Mucosa of descending colon (tissue), 3 donors: ENCODE results near the gene MAPT. TPM values are rescaled to one million over a fixed set of nuclear protein-coding genes. Genes with fewer than 3 reads are reported as not detected.

Experiments used
- ATAC-seq: fragments of 200-7000 bp; cut with Tn5 transposase; one replicate; pipeline ENCODE4 v1.9.1; 2020; ENCODE audit warnings: mild to moderate bottlenecking, moderate library complexity
- DNase-seq, 3 donors: peaks; one replicate each; pipeline ENCODE4 v3.0.0-alpha.2; 2020
- H3K36me3 ChIP-seq: fragments of 200-600 bp; one replicate; pipeline ENCODE4 v1.8.0; 2021; ENCODE audit warnings: low read depth, mild to moderate bottlenecking
- H3K4me1 ChIP-seq: fragments of 200-600 bp; one replicate; pipeline ENCODE4 v1.8.0; 2021; ENCODE audit warnings: low read depth, mild to moderate bottlenecking
- H3K4me3 ChIP-seq: fragments of 200-600 bp; one replicate; pipeline ENCODE4 v1.8.0; 2021; ENCODE audit warnings: mild to moderate bottlenecking
- H3K9me3 ChIP-seq: fragments of 200-600 bp; one replicate; pipeline ENCODE4 v1.8.0; 2021; ENCODE audit warnings: mild to moderate bottlenecking
- CTCF ChIP-seq: fragments of 200-600 bp; IDR thresholded peaks from one replicate; pipeline ENCODE4 v1.8.0; 2022; ENCODE audit warnings: antibody characterized with exemption, mild to moderate bottlenecking
- intact Hi-C, 2 donors: fragments of 100-400 bp; cut with DNase I in 1 of 2; cut with micrococcal nuclease in 1 of 2; formaldehyde crosslinking; loops; one replicate each; pipeline versions ENCODE4 v1.11.0 to v1.11.1; 2022; cut with DNase I, micrococcal nuclease
- total RNA-seq, 3 donors: library from RNA; stranded (reverse); fragmentation: NEBNext Ultra II Directional in 2 of 3; extraction: Animal tissue kit (Norgen Biotek cat#: 25700) in 2 of 3; gene quantifications; one replicate each; pipeline versions ENCODE4 v1.2.1 to v1.2.4, GENCODE V29; 2021 to 2023
- donor health status: DM: no; HTN: no; CAD: no; lungs with moderate emphysema.
- donor health status: DM: no; HTN: no; CAD: no.
- donor health status: DM: no; HTN: yes; CAD: no.

The MAPT gene
- total RNA-seq, 3 donors from 2014 or later = 0.72 to 61.5 (median 1.4) TPM

- TF ChIP-seq CTCF = no peak
- intact Hi-C loops = no loop called here
- ATAC-seq (no peak), DNase-seq (no peak)
- Histone ChIP-seq H3K4me1 (no peaks in the 10 kb centered on the region), H3K4me3 (no peak overlapping the region), H3K9me3 (no peaks in the 10 kb centered on the region), H3K36me3 (no peaks in the 10 kb centered on the region)
These were observed 129.5 kb downstream of the MAPT start for GRCh38 chr17:46023783-46024388.

DNA sequence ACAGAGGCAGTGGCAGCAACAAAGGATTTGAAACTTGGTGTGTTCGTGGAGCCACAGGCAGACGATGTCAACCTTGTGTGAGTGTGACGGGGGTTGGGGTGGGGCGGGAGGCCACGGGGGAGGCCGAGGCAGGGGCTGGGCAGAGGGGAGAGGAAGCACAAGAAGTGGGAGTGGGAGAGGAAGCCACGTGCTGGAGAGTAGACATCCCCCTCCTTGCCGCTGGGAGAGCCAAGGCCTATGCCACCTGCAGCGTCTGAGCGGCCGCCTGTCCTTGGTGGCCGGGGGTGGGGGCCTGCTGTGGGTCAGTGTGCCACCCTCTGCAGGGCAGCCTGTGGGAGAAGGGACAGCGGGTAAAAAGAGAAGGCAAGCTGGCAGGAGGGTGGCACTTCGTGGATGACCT is 130.2 kb downstream of the MAPT start:
- H3K36me3 ChIP-seq = no peaks in the 10 kb centered on the region
- DNase-seq = no peak
- ATAC-seq = no peak
- H3K4me3 ChIP-seq = no peak overlapping the region
- no peaks in the 10 kb centered on the region for H3K9me3 ChIP-seq
- no peaks in the 10 kb centered on the region for H3K4me1 ChIP-seq
- no peak for TF ChIP-seq CTCF
- intact Hi-C loops = no loop called here

GRCh38 chr17:46025060-46025459 is 130.7 kb downstream of the MAPT start:
- Histone ChIP-seq H3K36me3 (no peaks in the 10 kb centered on the region), H3K4me1 (no peaks in the 10 kb centered on the region), H3K4me3 (no peak overlapping the region), H3K9me3 (no peaks in the 10 kb centered on the region)
- TF ChIP-seq CTCF = no peak
- ATAC-seq (no peak), DNase-seq (no peak)
- intact Hi-C loops = no loop called here

DNA sequence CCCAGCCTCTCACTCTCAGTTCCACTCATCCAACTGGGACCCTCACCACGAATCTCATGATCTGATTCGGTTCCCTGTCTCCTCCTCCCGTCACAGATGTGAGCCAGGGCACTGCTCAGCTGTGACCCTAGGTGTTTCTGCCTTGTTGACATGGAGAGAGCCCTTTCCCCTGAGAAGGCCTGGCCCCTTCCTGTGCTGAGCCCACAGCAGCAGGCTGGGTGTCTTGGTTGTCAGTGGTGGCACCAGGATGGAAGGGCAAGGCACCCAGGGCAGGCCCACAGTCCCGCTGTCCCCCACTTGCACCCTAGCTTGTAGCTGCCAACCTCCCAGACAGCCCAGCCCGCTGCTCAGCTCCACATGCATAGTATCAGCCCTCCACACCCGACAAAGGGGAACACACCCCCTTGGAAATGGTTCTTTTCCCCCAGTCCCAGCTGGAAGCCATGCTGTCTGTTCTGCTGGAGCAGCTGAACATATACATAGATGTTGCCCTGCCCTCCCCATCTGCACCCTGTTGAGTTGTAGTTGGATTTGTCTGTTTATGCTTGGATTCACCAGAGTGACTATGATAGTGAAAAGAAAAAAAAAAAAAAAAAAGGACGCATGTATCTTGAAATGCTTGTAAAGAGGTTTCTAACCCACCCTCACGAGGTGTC is 131.3 kb downstream of the MAPT start:
- H3K9me3 ChIP-seq = no peaks in the 10 kb centered on the region
- H3K4me3 ChIP-seq = no peak overlapping the region
- TF ChIP-seq CTCF = no peak
- no peaks in the 10 kb centered on the region for H3K36me3 ChIP-seq
- H3K4me1 ChIP-seq = no peaks in the 10 kb centered on the region
- ATAC-seq (no peak), DNase-seq (no peak)
- intact Hi-C loops = no loop called here

GRCh38 chr17:46026166-46027047 is 132.1 kb downstream of the MAPT start:
- Histone ChIP-seq H3K4me3 (no peak overlapping the region), H3K4me1 (no peaks in the 10 kb centered on the region), H3K36me3 (no peaks in the 10 kb centered on the region), H3K9me3 (no peaks in the 10 kb centered on the region)
- DNase-seq (no peak), ATAC-seq (peak; percentile 18)
- no peak for TF ChIP-seq CTCF
- intact Hi-C loops = no loop called here
